ENCODE results near the gene GMEB2. TPM values are rescaled to one million over a fixed set of nuclear protein-coding genes. Genes with fewer than 3 reads are reported as not detected.
"Not testable (repeated sequence)": the region's sequence is repeated elsewhere in the genome, so short reads cannot be mapped to it uniquely, and the experiment has no call there.

Gene GMEB2
- total and polyA plus RNA-seq, 2 donors: 9.3 to 16.3 TPM

GRCh38 chr20:63653041-63653973 is 26.4 kb upstream of the GMEB2 start, which contains the start of gene STMN3:
TSS of gene STMN3 (minus strand) at chr20:63653424. CDS start at chr20:63653345, 79 bp downstream.
- H3K4me3 ChIP-seq (ENCODE audit: low read length in 2 of 2): peak within 1 kb of the TSS; percentile 78 to 98
- WGBS: 1% methylated on average over 70 of the region's 73 CpGs
- peak; percentile 62 to 89 (median 82) for DNase-seq (ENCODE audit: low read depth in 6 of 9, low spot score in 9 of 9)
- H3K4me1 ChIP-seq (ENCODE audit: control insufficient read depth in 2 of 2, insufficient read depth in 2 of 2, low read length in 2 of 2): peaks cover 30 to 48% of the 10 kb centered on the region in 2 donors
- peaks cover 0 to 9% of the 10 kb centered on the region in 2 donors for H3K36me3 ChIP-seq (ENCODE audit: control insufficient read depth in 2 of 2, insufficient read depth in 2 of 2, low read length in 1 of 2)
- peaks cover 0 to 5% of the 10 kb centered on the region in 2 donors for H3K9me3 ChIP-seq (ENCODE audit: control insufficient read depth in 2 of 2, insufficient read depth in 1 of 2, low read length in 1 of 2)
- H3K27ac ChIP-seq (ENCODE audit: low read depth in 1 of 2, low read length in 1 of 2): peak within 1 kb of the TSS; percentile 89 to 93
- H3K27me3 ChIP-seq (ENCODE audit: control insufficient read depth in 2 of 2, insufficient read depth in 1 of 2, low read length in 1 of 2): peaks cover 0 to 8% of the 10 kb centered on the region in 2 donors

DNA sequence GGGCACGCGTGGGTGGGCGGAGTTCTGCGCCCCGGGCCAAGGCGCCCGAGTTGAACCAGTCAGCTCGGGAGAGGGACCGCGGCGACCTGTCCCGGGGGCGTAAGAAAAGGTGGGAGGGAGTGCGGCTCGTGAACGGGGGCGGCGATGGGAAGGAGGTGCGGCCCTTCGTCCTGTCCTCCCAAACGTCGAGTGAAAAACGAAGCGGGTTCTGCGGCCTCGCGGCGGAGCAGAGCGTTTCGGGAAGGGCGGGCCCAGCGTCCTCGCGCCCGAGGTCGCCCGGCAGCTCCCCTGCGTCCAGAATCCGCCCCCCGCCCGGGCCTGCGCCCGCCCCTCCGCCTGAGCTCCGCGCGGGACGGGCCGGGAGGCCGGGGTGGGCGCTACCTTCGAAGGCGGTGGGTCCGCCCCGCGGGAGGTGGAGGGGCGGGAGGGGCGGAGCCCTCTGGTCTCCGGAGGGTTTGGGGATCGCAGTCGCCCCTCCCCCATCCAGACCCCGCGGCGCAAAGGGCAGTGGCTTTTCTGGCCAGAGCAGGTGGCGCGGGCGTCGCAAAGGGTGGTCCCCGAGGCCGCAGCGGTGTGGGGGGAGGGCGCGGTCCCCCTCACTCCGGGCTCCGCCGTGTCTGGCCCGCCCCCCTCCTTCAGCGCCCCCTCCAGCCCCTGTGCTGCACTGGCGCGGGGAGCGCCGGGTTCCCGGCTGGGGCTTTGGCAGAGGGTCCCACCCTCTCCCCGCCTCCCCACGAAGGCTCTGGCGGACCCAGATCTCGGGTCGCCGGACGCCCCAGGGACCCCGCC is 25.5 kb upstream of the GMEB2 start:
- under 1% methylated on average over 91 of the region's 91 CpGs for WGBS
- DNase-seq (ENCODE audit: low read depth in 6 of 9, low spot score in 9 of 9): peak in 2 of 9 donors; percentile 54 to 68
- Histone ChIP-seq H3K36me3 (ENCODE audit: control insufficient read depth in 2 of 2, insufficient read depth in 2 of 2, low read length in 1 of 2) (peaks cover 3 to 14% of the 10 kb centered on the region in 2 donors), H3K4me1 (ENCODE audit: control insufficient read depth in 2 of 2, insufficient read depth in 2 of 2, low read length in 2 of 2) (peaks cover 26 to 42% of the 10 kb centered on the region in 2 donors), H3K27ac (ENCODE audit: low read depth in 1 of 2, low read length in 1 of 2) (peak overlapping the region in 1 of 2 donors; percentile 74), H3K4me3 (ENCODE audit: low read length in 2 of 2) (peak overlapping the region; percentile 72 to 98), H3K27me3 (ENCODE audit: control insufficient read depth in 2 of 2, insufficient read depth in 1 of 2, low read length in 1 of 2) (peaks cover 0 to 8% of the 10 kb centered on the region in 2 donors), H3K9me3 (ENCODE audit: control insufficient read depth in 2 of 2, insufficient read depth in 1 of 2, low read length in 1 of 2) (peaks cover 0 to 5% of the 10 kb centered on the region in 2 donors)

GRCh38 chr20:63651942-63652191 is 25.0 kb upstream of the GMEB2 start:
- peak overlapping the region; percentile 72 to 98 for H3K4me3 ChIP-seq (ENCODE audit: low read length in 2 of 2)
- H3K9me3 ChIP-seq (ENCODE audit: control insufficient read depth in 2 of 2, insufficient read depth in 1 of 2, low read length in 1 of 2): peaks cover 0 to 5% of the 10 kb centered on the region in 2 donors
- DNase-seq (ENCODE audit: low read depth in 6 of 9, low spot score in 9 of 9): no peak
- 38% methylated on average over 11 of the region's 11 CpGs for WGBS
- peaks cover 0 to 8% of the 10 kb centered on the region in 2 donors for H3K27me3 ChIP-seq (ENCODE audit: control insufficient read depth in 2 of 2, insufficient read depth in 1 of 2, low read length in 1 of 2)
- H3K4me1 ChIP-seq (ENCODE audit: control insufficient read depth in 2 of 2, insufficient read depth in 2 of 2, low read length in 2 of 2): peaks cover 21 to 37% of the 10 kb centered on the region in 2 donors
- H3K27ac ChIP-seq (ENCODE audit: low read depth in 1 of 2, low read length in 1 of 2): peak overlapping the region in 1 of 2 donors; percentile 53
- peaks cover 3 to 14% of the 10 kb centered on the region in 2 donors for H3K36me3 ChIP-seq (ENCODE audit: control insufficient read depth in 2 of 2, insufficient read depth in 2 of 2, low read length in 1 of 2)

- 97% methylated on average over 25 of the region's 25 CpGs for WGBS
- not testable (repeated sequence) for H3K27ac ChIP-seq (ENCODE audit: low read depth in 1 of 2, low read length in 1 of 2); H3K27me3 ChIP-seq (ENCODE audit: control insufficient read depth in 2 of 2, insufficient read depth in 1 of 2, low read length in 1 of 2); H3K4me3 ChIP-seq (ENCODE audit: low read length in 2 of 2); H3K9me3 ChIP-seq (ENCODE audit: control insufficient read depth in 2 of 2, insufficient read depth in 1 of 2, low read length in 1 of 2); DNase-seq (ENCODE audit: low read depth in 6 of 9, low spot score in 9 of 9)
- Histone ChIP-seq H3K4me1 (ENCODE audit: control insufficient read depth in 2 of 2, insufficient read depth in 2 of 2, low read length in 2 of 2) (peaks cover 23 to 36% of the 10 kb centered on the region in 2 donors), H3K36me3 (ENCODE audit: control insufficient read depth in 2 of 2, insufficient read depth in 2 of 2, low read length in 1 of 2) (peaks cover 3 to 14% of the 10 kb centered on the region in 2 donors)
Measured at GRCh38 chr20:63650486-63650885, 23.6 kb upstream of the GMEB2 start.

DNA sequence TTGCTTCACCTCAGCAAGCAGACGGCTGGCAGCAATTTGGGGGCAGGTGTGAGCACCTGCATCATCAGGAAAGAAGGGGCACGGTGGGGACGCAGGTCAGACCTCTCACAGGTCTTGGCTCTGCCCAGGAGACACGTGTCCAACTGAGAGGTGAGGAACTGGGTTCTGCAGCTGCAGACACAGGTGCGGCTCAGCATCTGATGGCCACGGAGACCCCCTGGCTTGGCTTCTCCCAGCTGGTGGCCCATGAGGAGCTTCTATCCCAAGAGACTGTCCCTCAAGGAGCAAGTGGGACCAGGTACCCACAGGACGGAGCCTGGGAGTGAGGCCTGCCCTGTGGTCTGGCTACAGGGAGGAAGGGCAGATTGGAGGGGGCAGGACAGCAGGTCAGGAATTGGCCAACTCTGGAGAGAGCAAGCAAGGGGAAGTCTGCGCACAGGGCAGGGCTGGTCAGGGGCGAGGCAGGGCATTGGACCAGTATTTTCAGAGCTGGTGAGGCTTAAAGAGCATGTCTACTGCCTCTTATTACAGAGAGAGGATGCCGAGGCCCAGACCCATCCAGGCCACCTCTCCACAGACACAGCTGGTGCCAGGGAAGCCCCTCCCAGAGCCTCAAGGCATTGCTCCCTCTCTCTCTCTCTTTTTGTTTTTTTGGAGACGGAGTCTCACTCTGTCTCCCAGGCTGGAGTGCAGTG is 22.1 kb upstream of the GMEB2 start:
- 95% methylated on average over 11 of the region's 11 CpGs for WGBS
- no peak for DNase-seq (ENCODE audit: low read depth in 6 of 9, low spot score in 9 of 9)

DNA sequence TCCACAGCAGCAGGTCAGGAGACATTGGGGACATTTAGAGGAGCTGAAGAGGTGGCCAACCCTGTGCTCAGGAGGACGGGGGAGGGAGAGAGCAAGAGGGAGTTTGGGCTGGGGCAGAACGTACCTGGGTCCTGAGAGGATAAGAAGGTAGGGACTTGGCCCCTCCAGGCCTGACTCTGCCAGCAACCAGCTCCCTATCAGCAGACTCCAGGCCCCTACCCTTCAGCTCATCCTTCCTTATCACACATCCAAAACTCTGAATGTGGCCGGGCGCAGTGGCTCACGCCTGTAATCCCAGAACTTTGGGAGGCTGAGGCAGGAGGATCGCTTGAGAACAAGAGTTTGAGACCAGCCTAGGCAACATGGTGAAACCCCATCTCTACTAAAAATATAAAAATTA is 21.3 kb upstream of the GMEB2 start:
- no peak for DNase-seq (ENCODE audit: low read depth in 6 of 9, low spot score in 9 of 9)
- H3K4me3 ChIP-seq (ENCODE audit: low read length in 2 of 2): no peak overlapping the region
- peaks cover 10 to 24% of the 10 kb centered on the region in 2 donors for H3K36me3 ChIP-seq (ENCODE audit: control insufficient read depth in 2 of 2, insufficient read depth in 2 of 2, low read length in 1 of 2)
- H3K9me3 ChIP-seq (ENCODE audit: control insufficient read depth in 2 of 2, insufficient read depth in 1 of 2, low read length in 1 of 2): no peaks in the 10 kb centered on the region
- peaks cover 10 to 16% of the 10 kb centered on the region in 2 donors for H3K4me1 ChIP-seq (ENCODE audit: control insufficient read depth in 2 of 2, insufficient read depth in 2 of 2, low read length in 2 of 2)
- peaks cover 0 to 8% of the 10 kb centered on the region in 2 donors for H3K27me3 ChIP-seq (ENCODE audit: control insufficient read depth in 2 of 2, insufficient read depth in 1 of 2, low read length in 1 of 2)
- no peak overlapping the region for H3K27ac ChIP-seq (ENCODE audit: low read depth in 1 of 2, low read length in 1 of 2)
- 98% methylated on average over 6 of the region's 6 CpGs for WGBS

More for the DNA sequence above, 22.1 kb upstream of the GMEB2 start:
- H3K4me1 ChIP-seq (ENCODE audit: control insufficient read depth in 2 of 2, insufficient read depth in 2 of 2, low read length in 2 of 2): peaks cover 10 to 21% of the 10 kb centered on the region in 2 donors
- H3K27ac ChIP-seq (ENCODE audit: low read depth in 1 of 2, low read length in 1 of 2): no peak overlapping the region
- H3K9me3 ChIP-seq (ENCODE audit: control insufficient read depth in 2 of 2, insufficient read depth in 1 of 2, low read length in 1 of 2): no peaks in the 10 kb centered on the region
- H3K36me3 ChIP-seq (ENCODE audit: control insufficient read depth in 2 of 2, insufficient read depth in 2 of 2, low read length in 1 of 2): peaks cover 8 to 17% of the 10 kb centered on the region in 2 donors
- peaks cover 0 to 8% of the 10 kb centered on the region in 2 donors for H3K27me3 ChIP-seq (ENCODE audit: control insufficient read depth in 2 of 2, insufficient read depth in 1 of 2, low read length in 1 of 2)
- no peak overlapping the region for H3K4me3 ChIP-seq (ENCODE audit: low read length in 2 of 2)

DNA sequence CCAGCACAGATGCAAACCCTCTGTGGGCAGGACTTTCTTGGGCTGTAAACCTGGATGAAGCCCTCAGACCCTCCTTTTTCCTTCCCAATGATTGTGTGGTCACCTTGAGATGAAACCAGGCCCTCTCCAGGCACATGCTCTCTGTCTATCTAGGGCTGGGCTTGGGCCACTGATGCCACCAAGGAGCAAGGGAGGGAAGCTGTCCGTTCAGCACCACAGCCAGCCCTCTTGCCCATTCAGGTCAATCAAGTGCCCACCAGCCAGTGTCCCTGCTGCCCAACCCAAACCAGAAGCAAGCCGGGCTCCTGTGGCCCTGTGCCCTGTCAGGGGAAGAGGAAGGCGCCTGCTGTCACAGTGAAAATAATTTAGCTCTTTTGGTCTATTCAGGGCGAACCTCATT is 18.3 kb upstream of the GMEB2 start:
- Histone ChIP-seq H3K36me3 (ENCODE audit: control insufficient read depth in 2 of 2, insufficient read depth in 2 of 2, low read length in 1 of 2) (peaks cover 10 to 24% of the 10 kb centered on the region in 2 donors), H3K4me1 (ENCODE audit: control insufficient read depth in 2 of 2, insufficient read depth in 2 of 2, low read length in 2 of 2) (peaks cover 16 to 26% of the 10 kb centered on the region in 2 donors), H3K9me3 (ENCODE audit: control insufficient read depth in 2 of 2, insufficient read depth in 1 of 2, low read length in 1 of 2) (no peaks in the 10 kb centered on the region), H3K27me3 (ENCODE audit: control insufficient read depth in 2 of 2, insufficient read depth in 1 of 2, low read length in 1 of 2) (no peaks in the 10 kb centered on the region), H3K4me3 (ENCODE audit: low read length in 2 of 2) (no peak overlapping the region), H3K27ac (ENCODE audit: low read depth in 1 of 2, low read length in 1 of 2) (no peak overlapping the region)
- WGBS: 81% methylated on average over 4 of the region's 4 CpGs
- DNase-seq (ENCODE audit: low read depth in 6 of 9, low spot score in 9 of 9): no peak

DNA sequence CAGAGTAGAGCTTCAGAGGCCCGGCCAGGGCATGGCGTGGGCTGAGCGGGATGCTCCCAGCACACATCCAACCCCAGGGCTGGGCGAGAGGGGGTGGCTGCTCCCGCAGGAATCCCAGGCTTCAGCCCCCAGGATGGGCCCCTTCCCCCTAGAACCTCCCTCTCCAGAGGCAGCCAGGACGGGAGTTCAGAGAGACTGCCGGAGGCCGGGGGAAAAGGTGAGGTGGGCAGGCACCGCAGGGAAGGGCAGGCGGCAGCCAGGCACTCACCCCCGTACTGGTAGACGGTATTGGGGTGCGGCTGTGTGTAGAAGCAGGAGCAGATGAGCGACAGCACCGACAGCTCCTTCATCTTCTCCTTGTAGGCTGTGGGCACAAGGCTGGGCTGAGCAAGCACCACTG is 17.0 kb upstream of the GMEB2 start:
- 98% methylated on average over 15 of the region's 15 CpGs for WGBS
- H3K27ac ChIP-seq (ENCODE audit: low read depth in 1 of 2, low read length in 1 of 2): no peak overlapping the region

More for the DNA sequence above, 17.0 kb upstream of the GMEB2 start:
- no peak for DNase-seq (ENCODE audit: low read depth in 6 of 9, low spot score in 9 of 9)
- peaks cover 27 to 39% of the 10 kb centered on the region in 2 donors for H3K4me1 ChIP-seq (ENCODE audit: control insufficient read depth in 2 of 2, insufficient read depth in 2 of 2, low read length in 2 of 2)
- no peaks in the 10 kb centered on the region for H3K27me3 ChIP-seq (ENCODE audit: control insufficient read depth in 2 of 2, insufficient read depth in 1 of 2, low read length in 1 of 2)
- H3K4me3 ChIP-seq (ENCODE audit: low read length in 2 of 2): no peak overlapping the region
- no peaks in the 10 kb centered on the region for H3K9me3 ChIP-seq (ENCODE audit: control insufficient read depth in 2 of 2, insufficient read depth in 1 of 2, low read length in 1 of 2)
- peaks cover 10 to 20% of the 10 kb centered on the region in 2 donors for H3K36me3 ChIP-seq (ENCODE audit: control insufficient read depth in 2 of 2, insufficient read depth in 2 of 2, low read length in 1 of 2)

All from thymus (tissue), 11 donors.